MM.1S (cell line): ENCODE results near the gene MKNK1.

Experiments used
- EZH2 ChIP-seq: fragments of 300-600 bp; sonication (generic); optimal IDR thresholded peaks from 2 replicates; pipeline ENCODE3; 2017; ENCODE audit warnings: low read depth, mild to moderate bottlenecking, antibody characterized with exemption, low read length, mixed read lengths
- EZH2phosphoT487 ChIP-seq: fragments of 300-600 bp; sonication (generic); IDR thresholded peaks from 2 replicates; pipeline ENCODE4 v1.6.1; 2018; ENCODE audit warnings: antibody characterized with exemption, low read length
- TF ChIP-seq, protein P1 (sequence below): fragments of 300-600 bp; sonication (generic); IDR thresholded peaks from 2 replicates; pipeline ENCODE4 v1.5.1; 2016; ENCODE audit warnings: antibody characterized with exemption, low read length, mixed read lengths

GRCh38 chr1:46520063-46520911 is 83.8 kb downstream of the MKNK1 start:
- TF ChIP-seq, protein P1, sequence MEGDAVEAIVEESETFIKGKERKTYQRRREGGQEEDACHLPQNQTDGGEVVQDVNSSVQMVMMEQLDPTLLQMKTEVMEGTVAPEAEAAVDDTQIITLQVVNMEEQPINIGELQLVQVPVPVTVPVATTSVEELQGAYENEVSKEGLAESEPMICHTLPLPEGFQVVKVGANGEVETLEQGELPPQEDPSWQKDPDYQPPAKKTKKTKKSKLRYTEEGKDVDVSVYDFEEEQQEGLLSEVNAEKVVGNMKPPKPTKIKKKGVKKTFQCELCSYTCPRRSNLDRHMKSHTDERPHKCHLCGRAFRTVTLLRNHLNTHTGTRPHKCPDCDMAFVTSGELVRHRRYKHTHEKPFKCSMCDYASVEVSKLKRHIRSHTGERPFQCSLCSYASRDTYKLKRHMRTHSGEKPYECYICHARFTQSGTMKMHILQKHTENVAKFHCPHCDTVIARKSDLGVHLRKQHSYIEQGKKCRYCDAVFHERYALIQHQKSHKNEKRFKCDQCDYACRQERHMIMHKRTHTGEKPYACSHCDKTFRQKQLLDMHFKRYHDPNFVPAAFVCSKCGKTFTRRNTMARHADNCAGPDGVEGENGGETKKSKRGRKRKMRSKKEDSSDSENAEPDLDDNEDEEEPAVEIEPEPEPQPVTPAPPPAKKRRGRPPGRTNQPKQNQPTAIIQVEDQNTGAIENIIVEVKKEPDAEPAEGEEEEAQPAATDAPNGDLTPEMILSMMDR = no peak
- TF ChIP-seq EZH2 (no peak), EZH2phosphoT487 (no peak)
